ENCODE data around the gene CORO7.

CORO7 gene

DNA sequence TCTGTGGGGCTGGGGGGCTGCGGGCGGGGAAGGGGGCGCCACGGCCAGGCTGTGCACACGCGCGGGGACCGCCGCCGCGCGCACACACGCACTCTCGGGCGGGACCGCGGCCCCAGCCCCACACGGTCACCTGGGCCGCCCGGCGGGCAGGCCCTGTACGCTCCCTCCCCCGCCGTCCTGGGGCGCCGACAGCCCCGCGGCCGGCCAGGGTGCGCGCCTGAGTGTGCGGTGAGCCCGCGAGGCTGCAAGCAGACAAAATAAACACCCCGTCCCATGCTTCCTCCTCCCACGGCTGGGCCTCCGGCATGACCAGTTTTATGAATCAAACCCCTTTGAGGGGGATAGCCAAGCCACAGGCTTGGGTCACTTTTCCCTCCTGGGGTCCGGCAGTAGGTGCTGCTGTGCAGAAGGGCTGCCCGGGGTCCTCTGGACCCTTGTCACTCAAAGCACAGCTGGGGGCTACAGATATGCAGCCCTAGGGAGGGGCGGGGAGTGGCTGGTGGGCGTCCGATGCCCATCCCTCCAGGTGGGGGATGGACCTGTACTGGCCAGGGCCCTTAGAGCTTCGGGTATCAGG lies 44.3 kb downstream of the CORO7 start:
- DNase-seq (ENCODE audit: low read depth in 2 of 2) = no peak

DNA sequence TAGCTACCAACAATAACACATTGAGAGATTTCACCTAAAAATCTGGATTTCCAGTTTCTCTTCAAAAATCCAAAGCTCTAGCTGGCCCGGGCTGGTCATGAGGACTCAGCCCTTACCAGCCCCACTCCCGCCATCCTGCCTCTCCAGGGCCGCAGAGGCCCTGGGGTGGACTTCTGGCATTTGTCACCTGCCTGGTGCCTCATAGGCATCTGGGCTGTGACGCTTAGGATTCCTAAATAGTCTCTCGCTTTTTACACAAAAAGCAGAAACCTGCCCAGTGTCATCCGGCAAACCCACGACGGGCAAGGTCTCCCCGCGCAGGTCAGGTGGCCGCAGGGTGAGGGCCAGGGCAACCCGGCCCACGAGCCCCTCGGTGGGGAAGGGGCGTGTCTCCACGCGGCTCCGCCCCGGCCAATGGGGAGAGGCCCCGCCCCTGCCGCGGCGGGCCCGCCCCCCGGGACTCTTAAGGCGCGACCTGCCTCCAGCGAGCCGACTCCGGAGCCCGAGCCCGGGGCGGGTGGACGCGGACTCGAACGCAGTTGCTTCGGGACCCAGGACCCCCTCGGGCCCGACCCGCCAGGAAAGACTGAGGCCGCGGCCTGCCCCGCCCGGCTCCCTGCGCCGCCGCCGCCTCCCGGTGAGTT lies 44.9 kb downstream of the CORO7 start, which contains the start of gene VASN:
Gene VASN (plus strand): TSS at position 492 of the 644 bp plus-strand sequence. CDS start 9,030 bp downstream, outside the sequence.
- DNase-seq (ENCODE audit: low read depth in 2 of 2) = peak; percentile 41 to 43

DNA sequence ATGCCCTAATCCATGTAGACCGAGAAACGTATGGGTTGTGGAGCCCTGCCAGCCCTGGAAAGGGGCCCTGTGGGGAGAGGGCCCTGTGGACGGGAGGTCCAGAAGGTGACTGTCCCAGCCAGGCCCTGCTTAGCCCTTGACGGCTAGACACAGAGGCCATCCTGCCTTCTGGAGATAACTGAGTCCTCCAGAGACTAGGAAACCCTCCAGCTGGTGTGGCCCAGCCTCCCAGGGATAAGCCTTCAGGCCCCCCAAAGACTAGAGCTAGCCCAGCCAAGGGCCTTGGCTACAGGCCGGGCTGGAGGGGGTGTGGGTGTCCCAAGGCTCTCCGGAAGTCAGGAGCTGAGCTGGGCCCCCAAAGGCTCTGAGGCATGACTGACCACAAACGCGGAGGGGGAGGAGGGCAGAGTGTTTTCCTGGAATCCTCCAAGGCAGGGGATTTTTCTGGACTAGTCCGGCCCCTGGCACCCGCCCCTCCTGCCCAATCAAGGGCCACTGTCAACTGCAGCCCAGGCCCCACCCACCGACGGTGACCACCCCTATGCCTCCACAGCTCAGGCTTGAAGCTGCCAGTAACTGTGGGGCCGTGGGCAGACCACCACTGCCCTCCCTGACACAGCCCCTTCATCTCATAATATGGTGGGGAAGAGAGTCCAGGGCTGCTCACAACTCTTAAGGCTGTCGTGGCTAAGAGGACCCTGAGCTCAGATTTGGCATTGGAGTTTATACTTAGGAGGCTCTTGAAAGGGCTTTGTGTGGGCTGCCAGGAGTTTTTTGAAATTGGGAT lies 45.6 kb downstream of the CORO7 start:
- DNase-seq (ENCODE audit: low read depth in 2 of 2) = no peak

DNA sequence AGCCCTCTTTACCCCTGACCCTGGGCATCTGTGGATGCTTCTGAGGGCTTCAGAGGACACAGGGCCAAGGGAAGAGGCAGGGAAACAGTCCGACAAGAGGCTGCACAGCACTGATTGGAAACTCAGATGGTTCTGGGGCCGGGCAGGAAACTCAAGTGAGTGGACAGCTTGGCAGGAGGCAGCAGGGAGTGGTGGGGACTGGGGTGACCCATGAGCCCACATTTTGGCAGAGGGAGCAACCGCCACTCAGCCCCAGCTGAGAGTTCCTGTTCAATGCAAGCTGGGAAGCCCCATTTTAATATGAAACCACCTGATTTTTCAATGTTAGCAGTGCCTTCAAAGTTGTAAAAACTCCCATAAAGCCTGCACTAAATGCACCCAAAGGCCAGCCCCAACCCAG lies 46.2 kb downstream of the CORO7 start:
- DNase-seq (ENCODE audit: low read depth in 2 of 2) = no peak

GRCh38 chr16:4369007-4369733 lies 47.2 kb downstream of the CORO7 start:
- no peak for DNase-seq (ENCODE audit: low read depth in 2 of 2)

- DNase-seq (ENCODE audit: low read depth in 2 of 2) = no peak
These were observed 49.0 kb downstream of the CORO7 start for GRCh38 chr16:4367393-4367856.

DNA sequence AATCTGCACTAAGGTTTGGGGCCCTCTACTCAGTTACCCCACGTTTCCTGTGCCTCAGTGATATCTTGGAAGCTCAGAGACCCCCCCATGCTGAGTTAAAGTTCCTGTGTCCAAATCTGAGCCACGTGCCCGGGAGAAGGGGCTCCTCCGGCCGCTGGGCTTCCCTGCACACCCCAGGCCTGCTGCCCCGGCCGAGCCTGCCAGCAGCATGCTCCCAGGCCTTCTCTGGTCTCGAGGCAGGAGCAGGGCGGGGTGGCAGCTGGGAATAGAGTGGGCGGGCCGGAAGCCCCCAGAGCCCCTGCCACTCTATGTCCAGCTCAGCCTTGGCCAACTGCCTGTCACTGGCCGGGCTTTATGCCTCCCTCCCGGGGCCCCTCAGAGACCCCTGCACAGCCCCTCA lies 50.4 kb downstream of the CORO7 start:
- no peak for DNase-seq (ENCODE audit: low read depth in 2 of 2)

DNA sequence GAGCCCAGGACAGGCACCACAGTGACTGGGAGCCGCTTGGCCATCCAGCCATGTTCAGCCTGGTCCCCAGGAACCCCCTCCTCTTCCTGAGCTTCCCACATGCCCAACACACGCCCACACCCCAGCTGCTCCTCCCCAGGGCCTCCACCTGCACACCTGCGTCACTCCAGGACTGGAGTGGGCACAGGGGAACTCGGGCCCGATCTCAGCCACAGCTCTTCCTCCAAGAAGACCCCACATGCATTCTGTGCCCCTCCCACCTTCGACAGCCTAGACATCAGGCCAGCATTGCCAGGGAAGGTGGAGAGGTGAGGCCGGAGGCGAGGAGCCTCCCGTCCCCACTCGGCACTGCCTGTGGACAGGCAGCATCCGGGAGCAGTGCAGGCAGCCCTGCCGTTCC lies 50.8 kb downstream of the CORO7 start:
- no peak for DNase-seq (ENCODE audit: low read depth in 2 of 2)

GRCh38 chr16:4365014-4365406 lies 51.4 kb downstream of the CORO7 start:
- DNase-seq (ENCODE audit: low read depth in 2 of 2) = no peak

DNA sequence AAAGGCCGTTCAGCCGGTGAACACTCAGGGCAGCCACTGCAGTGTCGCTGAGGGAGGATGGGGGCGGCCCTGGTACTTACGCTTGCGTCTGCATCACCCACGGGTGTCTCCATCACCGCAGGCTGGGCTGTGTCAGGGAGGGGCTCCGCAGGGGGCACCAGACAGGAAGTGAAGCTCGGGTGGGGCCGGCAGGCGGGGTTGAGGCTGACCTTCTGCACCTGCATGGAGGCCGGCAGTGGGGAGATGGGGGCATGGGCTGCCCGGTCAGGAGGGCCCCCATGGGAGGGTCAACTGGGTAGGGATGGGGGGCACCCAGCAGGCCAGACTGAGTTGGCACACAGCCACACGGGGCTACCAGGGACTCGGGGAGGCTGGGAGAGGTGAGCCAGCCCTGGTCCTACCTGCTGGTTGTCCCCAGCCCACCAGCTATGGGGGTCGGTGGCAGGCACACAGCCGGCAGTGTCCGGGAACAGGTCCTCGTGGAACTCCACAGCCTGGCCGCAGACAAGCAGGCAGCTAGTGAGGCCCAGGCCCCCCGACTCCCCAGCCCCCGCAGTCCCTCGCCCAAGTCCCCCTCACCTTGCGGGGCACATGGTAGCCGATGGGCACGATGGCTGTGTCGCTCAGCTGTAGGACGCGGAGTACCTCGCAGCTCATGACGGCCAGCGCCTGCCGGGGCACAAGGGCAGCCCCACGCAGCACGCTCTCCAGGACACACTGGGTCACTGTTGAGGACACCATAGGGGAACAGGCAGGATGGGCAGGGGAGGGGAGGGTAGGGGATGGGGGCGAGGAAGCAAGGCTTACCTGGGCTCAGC lies 52.0 kb downstream of the CORO7 start:
- DNase-seq (ENCODE audit: low read depth in 2 of 2) = no peak

GRCh38 chr16:4362476-4363135 lies 53.8 kb downstream of the CORO7 start:
- DNase-seq (ENCODE audit: low read depth in 2 of 2) = no peak

GRCh38 chr16:4361944-4362311 lies 54.5 kb downstream of the CORO7 start:
- DNase-seq (ENCODE audit: low read depth in 2 of 2) = no peak

- no peak for DNase-seq (ENCODE audit: low read depth in 2 of 2)
These were observed 55.1 kb downstream of the CORO7 start for GRCh38 chr16:4361033-4361943.

DNA sequence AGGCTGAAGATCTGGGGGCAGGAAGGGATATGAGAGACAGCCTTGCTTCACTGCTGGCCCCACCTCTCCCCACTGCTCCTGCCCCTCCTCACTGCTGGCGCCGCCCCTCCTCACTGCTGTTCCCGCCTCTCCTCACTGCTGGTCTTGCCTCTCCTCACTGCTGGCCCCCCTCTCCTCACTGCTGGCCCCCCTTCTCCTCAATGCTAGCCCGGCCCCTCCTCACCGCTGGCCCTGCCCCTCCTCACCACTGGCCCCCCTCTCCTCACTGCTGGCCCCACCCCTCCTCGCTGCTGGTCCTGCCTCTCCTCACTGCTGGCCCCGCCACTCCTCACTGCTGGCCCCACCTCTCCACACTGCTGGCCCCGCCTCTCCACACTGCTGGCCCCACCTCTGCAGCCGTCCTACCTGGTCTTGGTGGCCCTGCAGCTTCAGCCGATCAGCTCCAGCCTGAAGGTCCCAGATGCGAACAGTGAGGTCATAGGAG lies 55.8 kb downstream of the CORO7 start:
- DNase-seq (ENCODE audit: low read depth in 2 of 2) = no peak

GRCh38 chr16:4359914-4360313 lies 56.5 kb downstream of the CORO7 start:
- no peak for DNase-seq (ENCODE audit: low read depth in 2 of 2)

DNA sequence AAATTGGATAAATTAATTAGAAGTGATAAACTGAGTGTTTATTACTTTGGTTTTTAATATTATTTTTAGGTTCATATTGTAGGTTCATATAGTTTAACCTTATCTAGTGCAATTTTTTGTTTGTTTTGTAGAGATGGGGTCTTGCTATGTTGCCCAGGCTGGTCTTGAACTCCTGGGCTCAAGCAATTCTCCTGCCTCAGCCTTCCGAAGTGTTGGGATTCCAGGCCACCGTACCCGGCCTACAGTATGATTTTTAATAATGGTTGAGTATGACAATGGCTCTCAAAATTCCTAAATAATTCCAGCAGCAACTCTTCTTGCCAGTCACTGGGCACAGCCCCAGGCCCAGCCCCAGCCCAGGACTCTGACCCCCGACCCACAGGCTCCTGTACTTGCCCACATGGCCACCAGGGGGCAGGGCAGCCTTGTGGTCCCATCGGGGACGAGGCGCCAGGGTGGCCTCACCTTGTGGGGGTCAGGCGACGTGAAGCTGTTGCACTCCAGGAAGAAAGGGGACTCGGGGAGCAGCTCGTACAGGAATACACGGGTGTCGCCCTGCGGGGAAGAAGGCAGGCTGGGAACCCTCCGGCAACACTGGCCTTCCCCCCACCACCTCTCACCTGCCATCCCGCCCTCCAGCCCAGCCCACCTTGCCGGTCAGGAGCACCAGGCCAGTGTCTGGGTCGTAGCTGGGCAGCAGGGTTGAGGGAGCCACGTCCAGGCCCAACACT lies 57.4 kb downstream of the CORO7 start:
- DNase-seq (ENCODE audit: low read depth in 2 of 2) = peak; percentile 24 to 34

DNA sequence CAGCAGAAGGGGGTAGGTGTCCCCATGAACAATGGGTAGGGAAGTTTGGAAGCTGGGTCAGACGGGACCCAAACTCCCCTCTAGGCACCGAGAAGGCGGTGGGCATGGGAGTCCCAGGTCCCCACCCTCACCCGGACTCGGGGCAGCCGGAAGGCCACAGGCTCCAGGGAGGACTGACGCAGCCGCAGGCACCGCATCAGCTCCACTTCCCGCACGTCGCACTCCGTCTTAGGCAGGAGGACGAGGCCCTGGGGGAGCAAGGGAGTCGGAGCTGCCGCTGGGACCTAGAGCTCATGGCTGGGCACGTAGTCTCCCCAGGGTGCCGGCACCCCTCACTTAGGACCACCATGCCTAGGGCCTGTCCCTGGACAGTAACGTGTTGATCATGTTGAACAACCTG lies 58.2 kb downstream of the CORO7 start:
- no peak for DNase-seq (ENCODE audit: low read depth in 2 of 2)

- DNase-seq (ENCODE audit: low read depth in 2 of 2) = no peak
These were observed 59.6 kb downstream of the CORO7 start for GRCh38 chr16:4356820-4357219.
